ENCODE data around the gene NTRK1. TPM values are rescaled to one million over a fixed set of nuclear protein-coding genes. Genes with fewer than 3 reads are reported as not detected.

The NTRK1 gene
- total and polyA plus RNA-seq, 2 of the 4 experiments (the other 2 are of a cell fraction) = not detected

GRCh38 chr1:156923670-156924477 is 63.2 kb downstream of the NTRK1 start:
- POLR2A ChIA-PET (ENCODE audit: unreplicated experiment) = no interaction called here
- H3K4me3 ChIP-seq (ENCODE audit: insufficient read depth, low read depth, low read length) = no peak overlapping the region

More at GRCh38 chr1:156923670-156924477, 63.2 kb downstream of the NTRK1 start:
- Histone ChIP-seq H2BK120ac (ENCODE audit: low read depth, low read length) (no peak overlapping the region), H2AK9ac (replicated peaks; ENCODE audit: low read depth, low read length, poor library complexity) (peak overlapping the region; percentile 30), H3K56ac (ENCODE audit: extremely low read depth, insufficient read depth, low read length) (no peak overlapping the region), H4K91ac (ENCODE audit: insufficient read depth, low read depth, low read length) (no peak overlapping the region), H3K9ac (ENCODE audit: low read depth, low read length) (no peak overlapping the region), H3K23ac (ENCODE audit: low read depth, low read length) (0 out of 2 replicates have a peak overlapping the region, but pooled peaks have one; percentile 11), H3K4me2 (ENCODE audit: low read depth, low read length) (no peak overlapping the region; the same call in 1 of the 2 replicates), H3K9me3 (ENCODE audit: control insufficient read depth, insufficient read depth, low read length) (no peaks in the 10 kb centered on the region), H4K5ac (ENCODE audit: low read depth, low read length) (no peak overlapping the region), H3K79me1 (ENCODE audit: low read depth in 1 of 2, low read length in 2 of 2) (no peaks in the 10 kb centered on the region), H2BK15ac (ENCODE audit: low read depth, low read length) (no peak overlapping the region), H2AK5ac (ENCODE audit: low read depth, low read length) (no peak overlapping the region), H3K4me1 (ENCODE audit: control insufficient read depth, insufficient read depth, low read length) (peaks cover 2% of the 10 kb centered on the region), H2AFZ (replicated peaks; ENCODE audit: low read length, poor library complexity) (peak overlapping the region; percentile 28), H3K14ac (replicated peaks; ENCODE audit: low read depth, low read length) (no peak overlapping the region), H3K27me3 (ENCODE audit: control insufficient read depth, insufficient read depth, low read length) (peaks cover 51% of the 10 kb centered on the region), H3K18ac (ENCODE audit: low read depth, low read length) (no peak overlapping the region), H4K20me1 (ENCODE audit: insufficient read depth, low read length) (no peaks in the 10 kb centered on the region; the same call in 1 of the 2 replicates), H4K8ac (ENCODE audit: low read depth in 2 of 2, low read length in 2 of 2) (no peak overlapping the region), H3K27ac (ENCODE audit: insufficient read depth, low read length) (no peak overlapping the region), H3K4ac (ENCODE audit: low read depth, low read length) (no peak overlapping the region), H3K9me1 (ENCODE audit: insufficient read depth, low read length) (no peaks in the 10 kb centered on the region; the same call in 1 of the 2 replicates), H2BK5ac (ENCODE audit: low read depth, low read length, poor library complexity, severe bottlenecking) (no peak overlapping the region), H2BK20ac (ENCODE audit: low read depth, low read length) (no peak overlapping the region), H3K36me3 (ENCODE audit: control insufficient read depth, insufficient read depth, low read length) (no peaks in the 10 kb centered on the region)
- dilution Hi-C loops (cut with HindIII; ENCODE audit: low sequenced_read_pairs, unreplicated experiment) = no loop called here
- in situ Hi-C loops (cut with MboI; ENCODE audit: low sequenced_read_pairs) = no loop called here
- TF ChIP-seq CEBPB (IDR thresholded peaks at IDR 0.05; ENCODE audit: low read depth, low read length) (no peak), FOS (IDR thresholded peaks at IDR 0.05; ENCODE audit: low read depth, low read length) (no peak), NFE2L2 (IDR thresholded peaks at IDR 0.05; ENCODE audit: low read depth, low read length) (no peak), CHD1 (IDR thresholded peaks at IDR 0.05; ENCODE audit: low read depth, low read length) (no peak), MAZ (IDR thresholded peaks at IDR 0.05; ENCODE audit: borderline replicate concordance, low read depth, low read length) (no peak), USF2 (IDR thresholded peaks at IDR 0.05; ENCODE audit: low read depth, low read length) (no peak), SMC3 (IDR thresholded peaks at IDR 0.05; ENCODE audit: low read depth, low read length) (no peak), MXI1 (IDR thresholded peaks at IDR 0.05; ENCODE audit: borderline replicate concordance, low read depth, low read length) (no peak), MAFK (IDR thresholded peaks at IDR 0.05; ENCODE audit: low read depth, low read length) (no peak)
- BruUV-seq (replicated peaks) = no TSS peak
- DNase-seq = no peak
- ATAC-seq (ENCODE audit: low read depth) = no peak
- CTCF ChIA-PET = interaction anchor here (0.6 to 1.2 kb wide), 3 partner anchors 32 to 125 kb away, joined by 3 to 4 read pairs (median 3); no protein-coding TSS in a partner anchor
- intact Hi-C loops (cut with micrococcal nuclease) = loop anchor here (5.0 to 10.0 kb wide), 2 partner anchors 127 to 199 kb away; partner anchors contain the start of genes ISG20L2 and METTL25B
- WGBS, 2 experiments (ENCODE audit: extremely low coverage in 2 of 2, insufficient read length in 1 of 2) = 8% methylated on average over 24 of the region's 64 CpGs; no CpG with 5 or more reads in 1 of the 2 experiments
